ENCODE measurements around the gene STUB1. TPM values are rescaled to one million over a fixed set of nuclear protein-coding genes. Genes with fewer than 3 reads are reported as not detected.

STUB1 gene
- total and polyA plus RNA-seq, 10 donors = 68.9 to 160 (median 88.3) TPM

DNA sequence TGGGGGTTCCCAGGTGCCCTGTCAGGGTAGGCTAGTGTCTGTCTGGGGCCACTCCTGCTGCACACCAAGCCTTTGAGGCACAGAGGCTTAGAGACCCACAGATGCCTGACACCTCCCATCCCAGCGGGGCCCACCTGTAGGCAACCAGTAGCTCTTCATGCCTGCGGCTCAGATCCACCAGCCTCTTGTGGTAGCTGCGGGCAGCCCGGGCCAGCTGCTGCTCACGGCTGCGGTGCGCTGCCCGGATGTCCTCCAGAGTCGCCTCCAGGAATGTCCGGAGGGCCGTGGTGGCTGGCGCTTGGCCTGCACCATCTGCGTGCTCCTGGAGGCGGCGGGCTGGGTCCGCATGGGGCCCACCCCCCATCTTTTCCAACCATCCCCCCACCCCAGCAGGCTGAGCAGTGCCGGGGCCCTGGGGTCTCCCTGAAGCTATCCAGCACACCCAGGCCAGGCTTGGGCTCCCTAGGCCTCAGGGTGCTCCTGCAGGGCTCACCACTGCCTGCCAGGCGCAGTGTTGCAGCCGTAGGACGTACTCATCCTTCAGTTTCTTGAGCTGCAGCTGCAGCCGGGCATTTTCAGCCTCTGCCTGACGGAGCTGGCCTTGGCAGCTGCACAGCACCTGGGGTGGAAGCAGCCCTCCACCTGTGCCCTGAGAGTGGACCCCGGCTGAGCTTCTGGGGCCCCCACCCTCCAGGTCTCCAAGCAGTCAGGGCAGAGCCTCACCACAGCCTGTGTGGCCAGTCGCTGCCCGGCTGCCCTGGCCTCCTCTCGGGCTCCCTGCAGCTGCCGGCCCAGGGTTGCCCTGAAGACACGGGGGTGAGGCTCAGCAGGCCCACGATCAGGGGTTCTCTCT is 44.2 kb downstream of the STUB1 start:
- Histone ChIP-seq H3K36me3 (peaks cover 0 to 16% (median 0%) of the 10 kb centered on the region in 6 donors), H3K4me3 (no peak overlapping the region), H3K27me3 (replicated peaks in 1 of 7) (peaks cover 0 to 42% (median 18%) of the 10 kb centered on the region in 7 donors), H3K9me3 (no peaks in the 10 kb centered on the region), H3K4me1 (peaks cover 22 to 85% (median 64%) of the 10 kb centered on the region in 6 donors), H3K27ac (no peak overlapping the region)
- intact Hi-C loops (cut with DNase I; ENCODE audit: low total_unique reads) = no loop called here
- 72 to 91% (median 77%) methylated on average over 6 to 29 of the region's 29 CpGs for WGBS, 5 donors
- TF ChIP-seq, protein P1, sequence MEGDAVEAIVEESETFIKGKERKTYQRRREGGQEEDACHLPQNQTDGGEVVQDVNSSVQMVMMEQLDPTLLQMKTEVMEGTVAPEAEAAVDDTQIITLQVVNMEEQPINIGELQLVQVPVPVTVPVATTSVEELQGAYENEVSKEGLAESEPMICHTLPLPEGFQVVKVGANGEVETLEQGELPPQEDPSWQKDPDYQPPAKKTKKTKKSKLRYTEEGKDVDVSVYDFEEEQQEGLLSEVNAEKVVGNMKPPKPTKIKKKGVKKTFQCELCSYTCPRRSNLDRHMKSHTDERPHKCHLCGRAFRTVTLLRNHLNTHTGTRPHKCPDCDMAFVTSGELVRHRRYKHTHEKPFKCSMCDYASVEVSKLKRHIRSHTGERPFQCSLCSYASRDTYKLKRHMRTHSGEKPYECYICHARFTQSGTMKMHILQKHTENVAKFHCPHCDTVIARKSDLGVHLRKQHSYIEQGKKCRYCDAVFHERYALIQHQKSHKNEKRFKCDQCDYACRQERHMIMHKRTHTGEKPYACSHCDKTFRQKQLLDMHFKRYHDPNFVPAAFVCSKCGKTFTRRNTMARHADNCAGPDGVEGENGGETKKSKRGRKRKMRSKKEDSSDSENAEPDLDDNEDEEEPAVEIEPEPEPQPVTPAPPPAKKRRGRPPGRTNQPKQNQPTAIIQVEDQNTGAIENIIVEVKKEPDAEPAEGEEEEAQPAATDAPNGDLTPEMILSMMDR (IDR thresholded peaks at IDR 0.05 in 8 of 11, conservative IDR thresholded peaks at IDR 0.05 in 3 of 11) = no peak
- TF ChIP-seq POLR2AphosphoS5 (IDR thresholded peaks at IDR 0.05) = peak in 1 of 3 donors; percentile 39
- DNase-seq = no peak

DNA sequence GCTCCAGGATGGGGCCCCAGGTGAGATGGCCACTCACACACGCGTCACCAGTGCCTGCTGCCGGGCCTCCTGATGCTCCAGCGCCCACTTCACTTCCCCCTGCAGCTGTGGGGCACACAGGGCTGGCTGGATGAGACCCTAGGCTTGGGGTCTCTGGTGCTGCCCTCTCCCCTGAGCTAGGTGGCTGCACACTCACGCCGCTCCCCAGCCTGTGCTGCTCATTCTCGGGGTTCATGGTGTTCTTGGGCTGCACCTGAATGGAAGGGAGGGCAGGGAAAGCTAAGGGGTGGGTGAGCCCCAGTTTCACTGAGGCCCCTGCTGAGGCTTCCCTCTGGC is 44.8 kb downstream of the STUB1 start:
- TF ChIP-seq, protein P1 (IDR thresholded peaks at IDR 0.05 in 8 of 11, conservative IDR thresholded peaks at IDR 0.05 in 3 of 11) = no peak
- no peak for TF ChIP-seq POLR2AphosphoS5 (IDR thresholded peaks at IDR 0.05)
- no peak for TF ChIP-seq POLR2A (IDR thresholded peaks at IDR 0.05)
- Histone ChIP-seq H3K27ac (no peak overlapping the region), H3K9me3 (no peaks in the 10 kb centered on the region), H3K4me1 (peaks cover 17 to 79% (median 59%) of the 10 kb centered on the region in 6 donors), H3K4me3 (no peak overlapping the region), H3K27me3 (replicated peaks in 1 of 7) (peaks cover 0 to 42% (median 18%) of the 10 kb centered on the region in 7 donors), H3K36me3 (peaks cover 0 to 22% (median 0%) of the 10 kb centered on the region in 6 donors)
- 32 to 81% (median 72%) methylated on average over 2 to 7 of the region's 7 CpGs for WGBS, 5 donors
- DNase-seq = no peak
- intact Hi-C loops (cut with DNase I; ENCODE audit: low total_unique reads) = no loop called here

DNA sequence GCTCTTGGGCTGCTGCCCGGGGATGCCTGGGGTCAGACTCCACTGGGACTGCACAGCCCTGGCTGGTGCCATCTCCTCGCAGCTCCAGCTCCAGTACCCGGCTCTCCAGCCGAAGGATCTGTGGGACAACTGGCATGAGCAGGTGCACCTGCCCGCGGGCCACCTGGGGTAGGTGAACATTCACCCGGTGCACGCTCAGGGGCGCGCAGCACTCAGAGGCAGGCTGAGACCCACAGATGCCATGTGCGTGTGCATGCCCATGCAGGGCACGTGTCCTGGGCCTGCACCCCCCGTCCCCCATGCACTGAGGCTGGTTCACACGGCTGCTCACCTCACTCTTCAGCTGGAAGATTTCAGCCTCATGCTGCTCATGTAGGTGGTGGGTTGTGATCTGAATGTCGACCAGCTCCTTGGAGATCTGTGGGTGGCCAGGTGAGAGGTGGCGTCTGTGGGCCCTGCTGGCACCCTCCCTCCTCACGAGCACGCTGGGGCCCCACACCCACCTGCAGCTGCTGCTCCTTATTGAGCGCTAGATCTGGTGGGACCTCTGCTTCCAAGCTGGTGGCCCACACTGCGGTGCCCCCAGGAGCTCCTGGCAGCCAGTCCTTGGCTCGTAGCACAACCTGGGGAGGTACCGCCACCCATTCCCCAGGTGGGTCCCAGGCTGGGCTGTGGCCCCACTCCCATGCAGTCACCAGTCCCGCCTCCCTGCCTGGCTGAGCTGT is 45.4 kb downstream of the STUB1 start:
- H3K27me3 ChIP-seq (replicated peaks in 1 of 7) = peaks cover 0 to 42% (median 18%) of the 10 kb centered on the region in 7 donors
- 75 to 100% (median 81%) methylated on average over 1 to 23 of the region's 23 CpGs for WGBS, 5 donors
- TF ChIP-seq POLR2A (IDR thresholded peaks at IDR 0.05) = no peak
- TF ChIP-seq POLR2AphosphoS5 (IDR thresholded peaks at IDR 0.05) = peak in 2 of 3 donors; percentile 27 to 32
- peak overlapping the region in 2 of 8 donors; percentile 86 to 90 for H3K27ac ChIP-seq
- intact Hi-C loops (cut with DNase I; ENCODE audit: low total_unique reads) = no loop called here
- peaks cover 0 to 28% (median 0%) of the 10 kb centered on the region in 6 donors for H3K36me3 ChIP-seq
- peaks cover 14 to 73% (median 53%) of the 10 kb centered on the region in 6 donors for H3K4me1 ChIP-seq
- H3K9me3 ChIP-seq = no peaks in the 10 kb centered on the region
- peak; percentile 76 for DNase-seq
- H3K4me3 ChIP-seq = peak overlapping the region in 1 of 8 donors; percentile 83

DNA sequence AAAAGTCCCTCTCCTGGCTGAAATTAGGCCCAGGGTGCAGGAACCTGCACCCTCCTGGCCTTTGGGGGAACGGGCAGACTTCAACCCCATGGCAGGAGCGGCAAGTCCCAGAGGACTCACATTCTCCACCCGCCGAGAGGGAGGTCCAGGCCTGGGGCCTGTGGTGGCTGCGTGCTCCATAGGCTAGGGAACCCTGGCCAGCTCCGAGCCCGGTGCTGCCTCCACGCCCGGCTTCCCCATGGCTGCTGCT is 45.9 kb downstream of the STUB1 start:
- intact Hi-C loops (cut with DNase I; ENCODE audit: low total_unique reads) = no loop called here
- peaks cover 0 to 42% (median 18%) of the 10 kb centered on the region in 7 donors for H3K27me3 ChIP-seq (replicated peaks in 1 of 7)
- DNase-seq = no peak
- H3K4me1 ChIP-seq = peaks cover 14 to 68% (median 50%) of the 10 kb centered on the region in 6 donors
- peak overlapping the region in 6 of 8 donors; percentile 30 to 83 (median 57) for H3K4me3 ChIP-seq
- peak overlapping the region in 4 of 8 donors; percentile 73 to 90 (median 82) for H3K27ac ChIP-seq
- no peaks in the 10 kb centered on the region for H3K9me3 ChIP-seq
- 20 to 60% (median 31%) methylated on average over 2 to 9 of the region's 9 CpGs for WGBS, 5 donors
- H3K36me3 ChIP-seq = peaks cover 0 to 33% (median under 1%) of the 10 kb centered on the region in 6 donors
- no peak for TF ChIP-seq POLR2AphosphoS5 (IDR thresholded peaks at IDR 0.05)
- no peak for TF ChIP-seq POLR2A (IDR thresholded peaks at IDR 0.05)

Data from spleen (tissue), 11 donors.